Panc1 (cell line): ENCODE data around the gene CHSY1. TPM values are rescaled to one million over a fixed set of nuclear protein-coding genes. Genes with fewer than 3 reads are reported as not detected.

Experiments
- ATAC-seq: fragments of 200-7000 bp; cut with Tn5 transposase; 2 replicates; pipeline ENCODE4 v1.9.1; 2020; ENCODE audit warnings: mild to moderate bottlenecking, moderate library complexity
- BruUV-seq: library from RNA; stranded (reverse); fragments of 400-500 nt; replicated peaks from 2 replicates; lab custom pipeline; 2021; lab: Mats Ljungman, UMichigan
- CTCF ChIA-PET: fragments of 300-600 bp; sonication (Branson Sonifier 250); formaldehyde crosslinking; loops from one replicate; lab custom pipeline; 2022; ENCODE audit warnings: antibody characterized with exemption; lab: Charles Lee
- POLR2A ChIA-PET: fragments of 300-600 bp; sonication (Branson Sonifier 250); formaldehyde crosslinking; loops from one replicate; lab custom pipeline; 2022; ENCODE audit warnings: antibody characterized with exemption; lab: Charles Lee
- DNase-seq: peaks from one replicate; pipeline ENCODE4 v3.0.0-alpha.2; 2010; ENCODE audit warnings: low read depth, low spot score
- H3K27ac ChIP-seq: 2 replicates; pipeline ENCODE4 v1.5.1; 2011; ENCODE audit warnings: mild to moderate bottlenecking, low read length, inconsistent platforms
- H3K27me3 ChIP-seq: fragments of 200-500 bp; sonication (Bioruptor generic); 2 replicates; pipeline ENCODE4 v1.6.0; 2014; ENCODE audit warnings: low read length, inconsistent platforms; ENCODE audit not compliant: control insufficient read depth, insufficient read depth
- H3K36me3 ChIP-seq: fragments of 200-500 bp; sonication (Bioruptor generic); 2 replicates; pipeline ENCODE4 v1.5.1; 2014; ENCODE audit warnings: inconsistent platforms, mild to moderate bottlenecking, low read length, moderate library complexity; ENCODE audit not compliant: control insufficient read depth, insufficient read depth
- H3K4me1 ChIP-seq: 2 replicates; pipeline ENCODE4 v1.5.1; 2011; ENCODE audit warnings: inconsistent platforms, mild to moderate bottlenecking, low read length, moderate library complexity; ENCODE audit not compliant: control insufficient read depth, insufficient read depth
- H3K4me3 ChIP-seq, 2 experiments: 2 replicates each; pipeline ENCODE4 v1.5.1; 2011 to 2012; ENCODE audit warnings: low read depth in 2 of 2, low read length in 2 of 2, mild to moderate bottlenecking in 2 of 2, inconsistent platforms in 1 of 2, moderate library complexity in 1 of 2
- H3K9me3 ChIP-seq: fragments of 200-500 bp; sonication (Bioruptor generic); 2 replicates; pipeline ENCODE4 v1.5.1; 2014; ENCODE audit warnings: low read depth, mild to moderate bottlenecking, inconsistent platforms, low read length, moderate library complexity; ENCODE audit not compliant: control insufficient read depth, insufficient read depth
- POLR2AphosphoS5 ChIP-seq: IDR thresholded peaks from 2 replicates; pipeline ENCODE4 v1.6.1; 2012; ENCODE audit warnings: mild to moderate bottlenecking, low read depth, low read length, moderate library complexity
- SIN3A ChIP-seq: IDR thresholded peaks from 2 replicates; pipeline ENCODE4 v1.6.1; 2012; ENCODE audit warnings: low read depth, mild to moderate bottlenecking, low read length, moderate library complexity, borderline replicate concordance; ENCODE audit not compliant: insufficient read depth
- TCF7L2 ChIP-seq: IDR thresholded peaks from 2 replicates; pipeline ENCODE4 v1.6.1; 2011; ENCODE audit warnings: mild to moderate bottlenecking, low read depth, low read length, inconsistent platforms
- in situ Hi-C: cut with HindIII; loops from 2 replicates; pipeline ENCODE4 v1.10.0; 2016; ENCODE audit warnings: low sequenced_read_pairs, low pct_unique_long_range_greater_than_20kb
- intact Hi-C: fragments of 100-400 bp; cut with micrococcal nuclease; formaldehyde crosslinking; loops from one replicate; pipeline ENCODE4 v1.10.0; 2022; ENCODE audit not compliant: unreplicated experiment
- total RNA-seq: library from RNA; stranded (reverse); gene quantifications from one replicate; pipeline ENCODE4 v1.2.1, GENCODE V29; 2021; ENCODE audit not compliant: unreplicated experiment
- TF ChIP-seq, protein P1 (sequence below): fragments of 450-650 bp; IDR thresholded peaks from 2 replicates; pipeline ENCODE4 v1.5.1; 2017; ENCODE audit warnings: mild to moderate bottlenecking
- TF ChIP-seq, protein P2 (sequence below), 2 experiments: IDR thresholded peaks; 2 replicates each; pipeline ENCODE4 v1.6.1; 2011 to 2012; ENCODE audit warnings: low read depth in 2 of 2, control low read depth in 1 of 2, low read length in 1 of 2, mild to moderate bottlenecking in 1 of 2, moderate library complexity in 1 of 2; ENCODE audit not compliant: insufficient read depth in 1 of 2

CHSY1 gene
- total RNA-seq, 1 experiment from 2014 or later: 50.8 TPM

- DNase-seq (no peak), ATAC-seq (no peak)
- H3K27ac ChIP-seq: peak overlapping the region; percentile 5; the same call in 1 of the 2 replicates
- no peaks in the 10 kb centered on the region for H3K9me3 ChIP-seq
- no peaks in the 10 kb centered on the region for H3K27me3 ChIP-seq
- POLR2A ChIA-PET: no interaction called here
- intact Hi-C loops: no loop called here
- TF ChIP-seq, protein P1, sequence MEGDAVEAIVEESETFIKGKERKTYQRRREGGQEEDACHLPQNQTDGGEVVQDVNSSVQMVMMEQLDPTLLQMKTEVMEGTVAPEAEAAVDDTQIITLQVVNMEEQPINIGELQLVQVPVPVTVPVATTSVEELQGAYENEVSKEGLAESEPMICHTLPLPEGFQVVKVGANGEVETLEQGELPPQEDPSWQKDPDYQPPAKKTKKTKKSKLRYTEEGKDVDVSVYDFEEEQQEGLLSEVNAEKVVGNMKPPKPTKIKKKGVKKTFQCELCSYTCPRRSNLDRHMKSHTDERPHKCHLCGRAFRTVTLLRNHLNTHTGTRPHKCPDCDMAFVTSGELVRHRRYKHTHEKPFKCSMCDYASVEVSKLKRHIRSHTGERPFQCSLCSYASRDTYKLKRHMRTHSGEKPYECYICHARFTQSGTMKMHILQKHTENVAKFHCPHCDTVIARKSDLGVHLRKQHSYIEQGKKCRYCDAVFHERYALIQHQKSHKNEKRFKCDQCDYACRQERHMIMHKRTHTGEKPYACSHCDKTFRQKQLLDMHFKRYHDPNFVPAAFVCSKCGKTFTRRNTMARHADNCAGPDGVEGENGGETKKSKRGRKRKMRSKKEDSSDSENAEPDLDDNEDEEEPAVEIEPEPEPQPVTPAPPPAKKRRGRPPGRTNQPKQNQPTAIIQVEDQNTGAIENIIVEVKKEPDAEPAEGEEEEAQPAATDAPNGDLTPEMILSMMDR: no peak
- TF ChIP-seq, protein P2, sequence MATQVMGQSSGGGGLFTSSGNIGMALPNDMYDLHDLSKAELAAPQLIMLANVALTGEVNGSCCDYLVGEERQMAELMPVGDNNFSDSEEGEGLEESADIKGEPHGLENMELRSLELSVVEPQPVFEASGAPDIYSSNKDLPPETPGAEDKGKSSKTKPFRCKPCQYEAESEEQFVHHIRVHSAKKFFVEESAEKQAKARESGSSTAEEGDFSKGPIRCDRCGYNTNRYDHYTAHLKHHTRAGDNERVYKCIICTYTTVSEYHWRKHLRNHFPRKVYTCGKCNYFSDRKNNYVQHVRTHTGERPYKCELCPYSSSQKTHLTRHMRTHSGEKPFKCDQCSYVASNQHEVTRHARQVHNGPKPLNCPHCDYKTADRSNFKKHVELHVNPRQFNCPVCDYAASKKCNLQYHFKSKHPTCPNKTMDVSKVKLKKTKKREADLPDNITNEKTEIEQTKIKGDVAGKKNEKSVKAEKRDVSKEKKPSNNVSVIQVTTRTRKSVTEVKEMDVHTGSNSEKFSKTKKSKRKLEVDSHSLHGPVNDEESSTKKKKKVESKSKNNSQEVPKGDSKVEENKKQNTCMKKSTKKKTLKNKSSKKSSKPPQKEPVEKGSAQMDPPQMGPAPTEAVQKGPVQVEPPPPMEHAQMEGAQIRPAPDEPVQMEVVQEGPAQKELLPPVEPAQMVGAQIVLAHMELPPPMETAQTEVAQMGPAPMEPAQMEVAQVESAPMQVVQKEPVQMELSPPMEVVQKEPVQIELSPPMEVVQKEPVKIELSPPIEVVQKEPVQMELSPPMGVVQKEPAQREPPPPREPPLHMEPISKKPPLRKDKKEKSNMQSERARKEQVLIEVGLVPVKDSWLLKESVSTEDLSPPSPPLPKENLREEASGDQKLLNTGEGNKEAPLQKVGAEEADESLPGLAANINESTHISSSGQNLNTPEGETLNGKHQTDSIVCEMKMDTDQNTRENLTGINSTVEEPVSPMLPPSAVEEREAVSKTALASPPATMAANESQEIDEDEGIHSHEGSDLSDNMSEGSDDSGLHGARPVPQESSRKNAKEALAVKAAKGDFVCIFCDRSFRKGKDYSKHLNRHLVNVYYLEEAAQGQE (IDR thresholded peaks at IDR 0.05; ENCODE audit: insufficient read depth in 1 of 2, low read depth in 2 of 2, low read length in 1 of 2): no peak
- TF ChIP-seq SIN3A (no peak), POLR2AphosphoS5 (no peak), TCF7L2 (no peak)
- no peaks in the 10 kb centered on the region for H3K36me3 ChIP-seq
- peaks cover 55% of the 10 kb centered on the region for H3K4me1 ChIP-seq
- BruUV-seq: no TSS peak
- in situ Hi-C loops: no loop called here
- no peak overlapping the region for H3K4me3 ChIP-seq
- CTCF ChIA-PET: no interaction called here
Observed at GRCh38 chr15:101211897-101212296, 40.0 kb downstream of the CHSY1 start.

- BruUV-seq: no TSS peak
- TF ChIP-seq, protein P2 (IDR thresholded peaks at IDR 0.05; ENCODE audit: insufficient read depth in 1 of 2, low read depth in 2 of 2, low read length in 1 of 2): no peak
- TF ChIP-seq, protein P1: no peak
- TF ChIP-seq POLR2AphosphoS5 (no peak), TCF7L2 (no peak), SIN3A (no peak)
- no peak for ATAC-seq
- H3K4me3 ChIP-seq: no peak overlapping the region
- no peak overlapping the region for H3K27ac ChIP-seq
- no peaks in the 10 kb centered on the region for H3K36me3 ChIP-seq
- peaks cover 65% of the 10 kb centered on the region for H3K4me1 ChIP-seq
- no peaks in the 10 kb centered on the region for H3K9me3 ChIP-seq
- ChIA-PET POLR2A (interaction anchor here (0.6 kb wide), 2 partner anchors 9 to 26 kb away, joined by 3 read pairs; no protein-coding TSS in a partner anchor), CTCF (no interaction called here)
- DNase-seq: no peak
- intact Hi-C loops: no loop called here
- H3K27me3 ChIP-seq: no peaks in the 10 kb centered on the region
- in situ Hi-C loops: no loop called here
Observed at GRCh38 chr15:101210466-101210865, 41.4 kb downstream of the CHSY1 start.
